ENCODE data around the gene SLCO3A1. TPM values are rescaled to one million over a fixed set of nuclear protein-coding genes. Genes with fewer than 3 reads are reported as not detected.

The SLCO3A1 gene
- total RNA-seq, 1 experiment from 2014 or later = 9.1 TPM

DNA sequence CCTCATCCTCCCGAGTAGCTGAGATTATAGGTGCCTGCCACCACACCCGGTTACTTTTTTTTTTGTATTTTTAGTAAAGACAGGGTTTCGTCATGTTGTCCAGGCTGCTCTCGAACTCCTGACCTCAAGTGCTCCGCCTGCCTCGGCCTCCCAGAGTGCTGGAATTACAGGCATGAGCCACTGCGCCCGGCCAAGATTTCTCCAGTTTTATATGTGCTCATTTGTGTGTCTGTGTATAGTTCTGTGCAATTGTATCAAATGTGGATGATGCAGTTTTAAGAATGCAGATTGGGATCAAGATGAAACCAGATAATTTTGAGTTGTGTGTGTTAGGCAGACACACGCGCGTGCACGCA is 68.3 kb downstream of the SLCO3A1 start:
- ChIA-PET POLR2A (no interaction called here), CTCF (no interaction called here)
- Mint-ChIP-seq H3K27ac (no peak overlapping the region), H3K4me3 (no peak overlapping the region), H3K27me3 (ENCODE audit: low read depth) (peaks cover 3% of the 10 kb centered on the region; the same call in 1 of the 2 replicates), H3K4me1 (peaks cover 27% of the 10 kb centered on the region), H3K9me3 (no peaks in the 10 kb centered on the region), H3K36me3 (no peaks in the 10 kb centered on the region)
- TF ChIP-seq ZNF671 (CRISPR knock-in tag; IDR thresholded peaks at IDR 0.05) (no peak), ZNF423 (CRISPR knock-in tag; IDR thresholded peaks at IDR 0.05) (no peak), GRHL2 (CRISPR knock-in tag; IDR thresholded peaks at IDR 0.05; ENCODE audit: insufficient replicate concordance, severe bottlenecking) (no peak), PRRX2 (CRISPR knock-in tag; IDR thresholded peaks at IDR 0.05) (no peak), JUN (CRISPR knock-in tag; IDR thresholded peaks at IDR 0.05) (no peak), SOX15 (CRISPR knock-in tag; IDR thresholded peaks at IDR 0.05) (no peak), MXD4 (CRISPR knock-in tag; IDR thresholded peaks at IDR 0.05; ENCODE audit: borderline replicate concordance) (no peak), EMX1 (CRISPR knock-in tag; IDR thresholded peaks at IDR 0.05) (no peak), FOXK1 (CRISPR knock-in tag; IDR thresholded peaks at IDR 0.05) (no peak), FOXP1 (CRISPR knock-in tag; IDR thresholded peaks at IDR 0.05; ENCODE audit: borderline replicate concordance) (no peak), ATF1 (CRISPR knock-in tag; IDR thresholded peaks at IDR 0.05) (no peak)
- TF ChIP-seq, protein P1, sequence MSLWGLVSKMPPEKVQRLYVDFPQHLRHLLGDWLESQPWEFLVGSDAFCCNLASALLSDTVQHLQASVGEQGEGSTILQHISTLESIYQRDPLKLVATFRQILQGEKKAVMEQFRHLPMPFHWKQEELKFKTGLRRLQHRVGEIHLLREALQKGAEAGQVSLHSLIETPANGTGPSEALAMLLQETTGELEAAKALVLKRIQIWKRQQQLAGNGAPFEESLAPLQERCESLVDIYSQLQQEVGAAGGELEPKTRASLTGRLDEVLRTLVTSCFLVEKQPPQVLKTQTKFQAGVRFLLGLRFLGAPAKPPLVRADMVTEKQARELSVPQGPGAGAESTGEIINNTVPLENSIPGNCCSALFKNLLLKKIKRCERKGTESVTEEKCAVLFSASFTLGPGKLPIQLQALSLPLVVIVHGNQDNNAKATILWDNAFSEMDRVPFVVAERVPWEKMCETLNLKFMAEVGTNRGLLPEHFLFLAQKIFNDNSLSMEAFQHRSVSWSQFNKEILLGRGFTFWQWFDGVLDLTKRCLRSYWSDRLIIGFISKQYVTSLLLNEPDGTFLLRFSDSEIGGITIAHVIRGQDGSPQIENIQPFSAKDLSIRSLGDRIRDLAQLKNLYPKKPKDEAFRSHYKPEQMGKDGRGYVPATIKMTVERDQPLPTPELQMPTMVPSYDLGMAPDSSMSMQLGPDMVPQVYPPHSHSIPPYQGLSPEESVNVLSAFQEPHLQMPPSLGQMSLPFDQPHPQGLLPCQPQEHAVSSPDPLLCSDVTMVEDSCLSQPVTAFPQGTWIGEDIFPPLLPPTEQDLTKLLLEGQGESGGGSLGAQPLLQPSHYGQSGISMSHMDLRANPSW (CRISPR knock-in tag; conservative IDR thresholded peaks at IDR 0.05; ENCODE audit: low read depth) = no peak
- TF ChIP-seq, protein P2, sequence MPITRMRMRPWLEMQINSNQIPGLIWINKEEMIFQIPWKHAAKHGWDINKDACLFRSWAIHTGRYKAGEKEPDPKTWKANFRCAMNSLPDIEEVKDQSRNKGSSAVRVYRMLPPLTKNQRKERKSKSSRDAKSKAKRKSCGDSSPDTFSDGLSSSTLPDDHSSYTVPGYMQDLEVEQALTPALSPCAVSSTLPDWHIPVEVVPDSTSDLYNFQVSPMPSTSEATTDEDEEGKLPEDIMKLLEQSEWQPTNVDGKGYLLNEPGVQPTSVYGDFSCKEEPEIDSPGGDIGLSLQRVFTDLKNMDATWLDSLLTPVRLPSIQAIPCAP (CRISPR knock-in tag; IDR thresholded peaks at IDR 0.05) = no peak
- TF ChIP-seq, protein P3, sequence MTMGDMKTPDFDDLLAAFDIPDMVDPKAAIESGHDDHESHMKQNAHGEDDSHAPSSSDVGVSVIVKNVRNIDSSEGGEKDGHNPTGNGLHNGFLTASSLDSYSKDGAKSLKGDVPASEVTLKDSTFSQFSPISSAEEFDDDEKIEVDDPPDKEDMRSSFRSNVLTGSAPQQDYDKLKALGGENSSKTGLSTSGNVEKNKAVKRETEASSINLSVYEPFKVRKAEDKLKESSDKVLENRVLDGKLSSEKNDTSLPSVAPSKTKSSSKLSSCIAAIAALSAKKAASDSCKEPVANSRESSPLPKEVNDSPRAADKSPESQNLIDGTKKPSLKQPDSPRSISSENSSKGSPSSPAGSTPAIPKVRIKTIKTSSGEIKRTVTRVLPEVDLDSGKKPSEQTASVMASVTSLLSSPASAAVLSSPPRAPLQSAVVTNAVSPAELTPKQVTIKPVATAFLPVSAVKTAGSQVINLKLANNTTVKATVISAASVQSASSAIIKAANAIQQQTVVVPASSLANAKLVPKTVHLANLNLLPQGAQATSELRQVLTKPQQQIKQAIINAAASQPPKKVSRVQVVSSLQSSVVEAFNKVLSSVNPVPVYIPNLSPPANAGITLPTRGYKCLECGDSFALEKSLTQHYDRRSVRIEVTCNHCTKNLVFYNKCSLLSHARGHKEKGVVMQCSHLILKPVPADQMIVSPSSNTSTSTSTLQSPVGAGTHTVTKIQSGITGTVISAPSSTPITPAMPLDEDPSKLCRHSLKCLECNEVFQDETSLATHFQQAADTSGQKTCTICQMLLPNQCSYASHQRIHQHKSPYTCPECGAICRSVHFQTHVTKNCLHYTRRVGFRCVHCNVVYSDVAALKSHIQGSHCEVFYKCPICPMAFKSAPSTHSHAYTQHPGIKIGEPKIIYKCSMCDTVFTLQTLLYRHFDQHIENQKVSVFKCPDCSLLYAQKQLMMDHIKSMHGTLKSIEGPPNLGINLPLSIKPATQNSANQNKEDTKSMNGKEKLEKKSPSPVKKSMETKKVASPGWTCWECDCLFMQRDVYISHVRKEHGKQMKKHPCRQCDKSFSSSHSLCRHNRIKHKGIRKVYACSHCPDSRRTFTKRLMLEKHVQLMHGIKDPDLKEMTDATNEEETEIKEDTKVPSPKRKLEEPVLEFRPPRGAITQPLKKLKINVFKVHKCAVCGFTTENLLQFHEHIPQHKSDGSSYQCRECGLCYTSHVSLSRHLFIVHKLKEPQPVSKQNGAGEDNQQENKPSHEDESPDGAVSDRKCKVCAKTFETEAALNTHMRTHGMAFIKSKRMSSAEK (CRISPR knock-in tag; IDR thresholded peaks at IDR 0.05; ENCODE audit: borderline replicate concordance) = no peak
- TF ChIP-seq, protein P4, sequence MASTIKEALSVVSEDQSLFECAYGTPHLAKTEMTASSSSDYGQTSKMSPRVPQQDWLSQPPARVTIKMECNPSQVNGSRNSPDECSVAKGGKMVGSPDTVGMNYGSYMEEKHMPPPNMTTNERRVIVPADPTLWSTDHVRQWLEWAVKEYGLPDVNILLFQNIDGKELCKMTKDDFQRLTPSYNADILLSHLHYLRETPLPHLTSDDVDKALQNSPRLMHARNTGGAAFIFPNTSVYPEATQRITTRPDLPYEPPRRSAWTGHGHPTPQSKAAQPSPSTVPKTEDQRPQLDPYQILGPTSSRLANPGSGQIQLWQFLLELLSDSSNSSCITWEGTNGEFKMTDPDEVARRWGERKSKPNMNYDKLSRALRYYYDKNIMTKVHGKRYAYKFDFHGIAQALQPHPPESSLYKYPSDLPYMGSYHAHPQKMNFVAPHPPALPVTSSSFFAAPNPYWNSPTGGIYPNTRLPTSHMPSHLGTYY (CRISPR knock-in tag; IDR thresholded peaks at IDR 0.05) = no peak
- TF ChIP-seq, protein P5, sequence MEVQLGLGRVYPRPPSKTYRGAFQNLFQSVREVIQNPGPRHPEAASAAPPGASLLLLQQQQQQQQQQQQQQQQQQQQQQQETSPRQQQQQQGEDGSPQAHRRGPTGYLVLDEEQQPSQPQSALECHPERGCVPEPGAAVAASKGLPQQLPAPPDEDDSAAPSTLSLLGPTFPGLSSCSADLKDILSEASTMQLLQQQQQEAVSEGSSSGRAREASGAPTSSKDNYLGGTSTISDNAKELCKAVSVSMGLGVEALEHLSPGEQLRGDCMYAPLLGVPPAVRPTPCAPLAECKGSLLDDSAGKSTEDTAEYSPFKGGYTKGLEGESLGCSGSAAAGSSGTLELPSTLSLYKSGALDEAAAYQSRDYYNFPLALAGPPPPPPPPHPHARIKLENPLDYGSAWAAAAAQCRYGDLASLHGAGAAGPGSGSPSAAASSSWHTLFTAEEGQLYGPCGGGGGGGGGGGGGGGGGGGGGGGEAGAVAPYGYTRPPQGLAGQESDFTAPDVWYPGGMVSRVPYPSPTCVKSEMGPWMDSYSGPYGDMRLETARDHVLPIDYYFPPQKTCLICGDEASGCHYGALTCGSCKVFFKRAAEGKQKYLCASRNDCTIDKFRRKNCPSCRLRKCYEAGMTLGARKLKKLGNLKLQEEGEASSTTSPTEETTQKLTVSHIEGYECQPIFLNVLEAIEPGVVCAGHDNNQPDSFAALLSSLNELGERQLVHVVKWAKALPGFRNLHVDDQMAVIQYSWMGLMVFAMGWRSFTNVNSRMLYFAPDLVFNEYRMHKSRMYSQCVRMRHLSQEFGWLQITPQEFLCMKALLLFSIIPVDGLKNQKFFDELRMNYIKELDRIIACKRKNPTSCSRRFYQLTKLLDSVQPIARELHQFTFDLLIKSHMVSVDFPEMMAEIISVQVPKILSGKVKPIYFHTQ (CRISPR knock-in tag; IDR thresholded peaks at IDR 0.05) = no peak
- TF ChIP-seq, protein P6, sequence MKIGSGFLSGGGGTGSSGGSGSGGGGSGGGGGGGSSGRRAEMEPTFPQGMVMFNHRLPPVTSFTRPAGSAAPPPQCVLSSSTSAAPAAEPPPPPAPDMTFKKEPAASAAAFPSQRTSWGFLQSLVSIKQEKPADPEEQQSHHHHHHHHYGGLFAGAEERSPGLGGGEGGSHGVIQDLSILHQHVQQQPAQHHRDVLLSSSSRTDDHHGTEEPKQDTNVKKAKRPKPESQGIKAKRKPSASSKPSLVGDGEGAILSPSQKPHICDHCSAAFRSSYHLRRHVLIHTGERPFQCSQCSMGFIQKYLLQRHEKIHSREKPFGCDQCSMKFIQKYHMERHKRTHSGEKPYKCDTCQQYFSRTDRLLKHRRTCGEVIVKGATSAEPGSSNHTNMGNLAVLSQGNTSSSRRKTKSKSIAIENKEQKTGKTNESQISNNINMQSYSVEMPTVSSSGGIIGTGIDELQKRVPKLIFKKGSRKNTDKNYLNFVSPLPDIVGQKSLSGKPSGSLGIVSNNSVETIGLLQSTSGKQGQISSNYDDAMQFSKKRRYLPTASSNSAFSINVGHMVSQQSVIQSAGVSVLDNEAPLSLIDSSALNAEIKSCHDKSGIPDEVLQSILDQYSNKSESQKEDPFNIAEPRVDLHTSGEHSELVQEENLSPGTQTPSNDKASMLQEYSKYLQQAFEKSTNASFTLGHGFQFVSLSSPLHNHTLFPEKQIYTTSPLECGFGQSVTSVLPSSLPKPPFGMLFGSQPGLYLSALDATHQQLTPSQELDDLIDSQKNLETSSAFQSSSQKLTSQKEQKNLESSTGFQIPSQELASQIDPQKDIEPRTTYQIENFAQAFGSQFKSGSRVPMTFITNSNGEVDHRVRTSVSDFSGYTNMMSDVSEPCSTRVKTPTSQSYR (CRISPR knock-in tag; IDR thresholded peaks at IDR 0.05) = no peak
- ATAC-seq = no peak
- DNase-seq (ENCODE audit: low spot score) = no peak
